GM21619 (cell line): Measurements from ENCODE around the gene XPO6.

Source experiments
- ATAC-seq: cut with Tn5 transposase; IDR thresholded peaks from one replicate; pipeline ENCODE4 v1.9.1; 2021; ENCODE audit not compliant: unreplicated experiment

XPO6 gene

DNA sequence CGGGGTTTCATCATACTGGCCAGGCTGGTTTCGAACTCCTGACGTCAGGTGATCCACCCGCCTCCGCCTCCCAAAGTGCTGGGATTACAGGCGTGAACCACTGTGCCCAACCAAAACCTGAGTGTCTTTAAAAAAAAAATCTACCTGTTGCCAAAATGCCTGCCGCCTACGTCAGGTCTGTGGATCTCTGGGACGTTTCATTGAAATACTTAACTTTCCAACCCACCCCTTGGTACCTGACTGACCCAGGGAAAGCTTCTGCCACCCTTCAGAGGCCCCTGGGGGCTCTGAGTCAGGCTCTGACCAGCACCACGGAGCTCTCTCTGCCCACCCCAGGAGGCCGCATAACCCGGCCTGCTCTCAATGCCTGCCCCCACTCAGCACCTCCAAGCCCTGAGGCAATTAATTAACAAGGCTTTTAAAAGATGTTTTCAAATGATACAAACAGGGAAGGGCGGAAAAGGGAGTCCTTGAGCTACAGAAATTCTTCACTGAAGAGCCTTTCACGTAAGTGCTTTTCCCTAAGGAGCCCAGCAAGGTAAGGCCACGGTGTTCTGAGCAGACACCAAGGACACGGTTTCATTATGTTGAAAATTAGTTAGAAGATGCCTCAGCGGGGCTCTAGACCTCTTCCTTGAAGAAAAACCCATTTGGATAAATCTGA is 118.9 kb downstream of the XPO6 start:
- no peak for ATAC-seq

DNA sequence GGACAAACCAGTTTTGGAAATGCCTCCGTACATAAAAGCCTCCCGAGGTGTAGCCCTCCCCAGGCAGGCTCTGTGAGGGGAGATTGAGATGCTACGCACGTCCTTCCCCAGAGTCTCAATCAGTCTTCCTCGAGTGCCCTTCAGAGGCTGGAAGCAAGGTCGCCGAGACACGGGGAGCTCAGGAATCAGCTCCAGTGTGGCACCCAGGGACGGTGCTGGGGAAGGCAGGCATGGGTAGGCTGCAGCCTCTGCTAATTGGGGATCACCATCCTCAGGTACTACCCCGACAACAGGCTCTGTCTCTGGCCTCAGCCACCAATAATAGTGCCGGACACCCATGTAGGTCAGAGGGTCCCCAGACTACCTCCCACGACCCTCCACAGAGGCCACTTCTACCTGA is 120.1 kb downstream of the XPO6 start:
- ATAC-seq, result no peak

GRCh38 chr16:28090646-28091377 is 121.0 kb downstream of the XPO6 start:
- no peak for ATAC-seq

DNA sequence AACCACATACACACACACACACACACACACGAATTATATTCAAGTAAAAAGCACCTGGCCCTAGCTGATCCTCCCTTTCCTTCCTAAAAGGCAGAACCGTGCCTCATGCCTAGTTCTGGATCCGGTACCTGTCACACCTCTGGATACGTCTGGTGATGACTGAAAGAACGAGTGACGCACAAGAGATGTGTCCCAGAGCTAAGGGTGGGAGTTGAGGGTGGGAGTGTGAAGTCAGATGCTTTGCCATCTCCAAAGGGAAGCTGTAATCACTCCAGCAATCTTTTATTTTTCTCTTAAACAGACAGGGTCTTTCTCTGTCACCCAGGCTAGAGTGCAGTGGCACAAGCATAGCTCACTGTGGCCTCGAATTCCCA is 121.8 kb downstream of the XPO6 start:
- ATAC-seq, result no peak

DNA sequence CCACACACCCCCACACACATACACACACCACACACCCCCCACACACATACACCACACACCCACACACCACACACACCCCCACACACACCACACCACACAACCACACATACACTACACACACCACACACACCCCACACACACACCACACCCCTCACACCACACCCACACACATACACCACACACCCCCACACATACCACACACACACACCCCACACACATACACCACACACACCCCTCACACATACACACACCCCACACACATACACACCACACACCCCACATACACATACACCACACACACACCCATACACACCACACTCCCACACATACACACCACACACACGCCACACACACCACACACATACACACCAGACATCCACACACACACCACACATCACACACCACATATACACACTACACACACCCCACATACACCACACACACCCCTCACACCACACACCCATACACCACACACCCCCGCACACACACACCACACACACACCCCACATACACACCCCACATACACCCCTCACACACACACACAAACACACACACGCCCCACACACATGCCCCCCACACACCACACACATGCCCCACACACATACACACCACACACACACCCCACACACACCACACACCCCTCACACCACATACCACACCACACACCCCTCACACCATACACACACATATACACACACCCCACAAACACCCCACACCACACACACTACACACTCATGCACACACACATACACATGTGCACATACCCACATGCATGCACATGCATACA is 122.4 kb downstream of the XPO6 start:
- no peak for ATAC-seq

- ATAC-seq, result no peak
These were observed 124.0 kb downstream of the XPO6 start for GRCh38 chr16:28087675-28088300.

DNA sequence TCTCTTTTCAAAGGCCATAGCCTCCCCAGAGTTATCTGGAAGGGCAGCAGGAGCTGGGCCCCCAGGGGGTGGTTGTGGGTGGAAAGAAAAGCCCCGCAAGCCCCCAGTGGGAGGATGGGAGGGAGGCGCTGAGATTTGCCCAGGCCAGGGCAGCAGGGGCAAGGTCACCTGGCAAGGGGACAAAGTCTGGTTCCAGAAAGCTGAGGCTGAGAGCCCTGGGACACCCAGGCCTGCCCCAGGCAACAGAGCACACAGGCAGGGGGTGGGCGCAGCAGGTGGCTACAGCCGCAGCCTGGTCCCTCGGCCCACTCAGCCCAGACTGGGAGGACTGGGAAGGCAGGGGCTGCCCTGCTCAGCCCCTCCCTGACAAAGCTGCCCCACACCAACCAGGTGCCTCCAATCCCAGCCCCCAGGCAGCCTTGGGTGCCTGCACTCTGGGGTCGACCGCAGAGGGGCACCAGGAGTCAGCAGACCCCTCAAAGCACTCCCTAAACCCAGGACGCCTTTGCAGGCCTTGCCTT is 124.6 kb downstream of the XPO6 start:
- no peak for ATAC-seq

- ATAC-seq, result no peak
These were observed 125.3 kb downstream of the XPO6 start for GRCh38 chr16:28086186-28087139.

GRCh38 chr16:28085389-28086171 is 126.2 kb downstream of the XPO6 start:
- ATAC-seq, result no peak

GRCh38 chr16:28084209-28084608 is 127.6 kb downstream of the XPO6 start:
- no peak for ATAC-seq

DNA sequence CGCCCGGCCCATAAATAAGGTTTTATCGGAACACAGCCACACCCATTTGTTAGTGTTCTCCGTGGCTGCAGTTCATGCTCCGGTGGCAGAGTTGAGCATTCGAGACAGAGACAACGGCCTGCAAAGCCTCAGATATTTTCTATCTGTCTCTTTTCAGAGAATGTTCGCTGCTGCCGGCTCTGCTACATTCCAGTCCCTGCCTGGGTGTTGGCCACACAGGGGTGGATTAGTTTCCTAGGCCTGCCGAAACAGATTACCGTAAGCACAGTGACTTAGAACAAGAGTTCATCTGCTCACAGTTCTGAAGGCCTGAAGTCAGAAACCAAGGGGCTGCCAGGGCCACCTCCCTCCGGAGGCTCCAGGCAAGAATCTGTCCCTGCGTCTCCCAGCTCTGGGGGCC is 129.1 kb downstream of the XPO6 start:
- ATAC-seq, result no peak

- no peak for ATAC-seq
These were observed 130.3 kb downstream of the XPO6 start for GRCh38 chr16:28081391-28081968.

GRCh38 chr16:28078261-28078660 is 133.5 kb downstream of the XPO6 start:
- no peak for ATAC-seq

- no peak for ATAC-seq
These were observed 137.9 kb downstream of the XPO6 start for GRCh38 chr16:28073836-28074235.

DNA sequence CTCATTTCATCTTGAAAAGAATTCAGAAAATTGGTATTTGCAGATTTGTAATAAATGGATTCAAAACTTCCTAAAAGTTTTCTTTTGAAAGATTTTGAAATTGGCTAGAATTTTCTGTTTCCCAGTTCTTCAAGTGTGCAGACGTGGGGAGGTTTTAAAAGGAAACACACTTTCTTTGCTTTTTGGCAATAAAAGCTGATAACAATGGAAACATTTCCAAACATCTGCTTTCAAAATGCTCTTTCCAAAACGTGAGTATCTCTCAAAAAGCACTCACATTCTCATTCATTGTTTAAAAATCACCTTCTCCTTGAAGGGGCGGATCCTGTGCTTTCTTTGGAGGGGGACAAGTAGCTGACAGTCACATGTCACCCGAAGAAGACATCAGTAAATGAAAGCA is 139.7 kb downstream of the XPO6 start:
- no peak for ATAC-seq

- ATAC-seq, result no peak
These were observed 141.6 kb downstream of the XPO6 start for GRCh38 chr16:28069971-28070794.

DNA sequence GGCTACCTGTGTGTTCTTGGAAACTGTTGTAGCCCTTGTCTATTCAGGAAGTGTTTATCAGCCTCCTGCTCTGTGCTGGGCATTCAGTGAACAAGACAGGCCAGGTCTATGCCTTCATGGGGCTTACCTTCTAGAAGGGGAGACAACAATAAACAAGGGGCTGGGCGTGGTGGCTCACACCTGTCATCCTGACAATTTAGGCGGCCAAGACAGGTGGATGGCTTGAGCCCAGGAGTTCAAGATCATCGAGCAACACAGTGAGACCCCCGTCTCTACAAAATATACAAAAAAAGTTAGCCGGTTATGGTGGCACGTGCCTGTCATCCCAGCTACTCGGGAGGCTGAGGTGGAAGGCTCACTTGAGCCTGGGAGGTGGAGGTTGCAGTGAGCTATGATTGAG is 142.8 kb downstream of the XPO6 start:
- no peak for ATAC-seq
